ENCODE results near the gene RPTOR.

Gene RPTOR

DNA sequence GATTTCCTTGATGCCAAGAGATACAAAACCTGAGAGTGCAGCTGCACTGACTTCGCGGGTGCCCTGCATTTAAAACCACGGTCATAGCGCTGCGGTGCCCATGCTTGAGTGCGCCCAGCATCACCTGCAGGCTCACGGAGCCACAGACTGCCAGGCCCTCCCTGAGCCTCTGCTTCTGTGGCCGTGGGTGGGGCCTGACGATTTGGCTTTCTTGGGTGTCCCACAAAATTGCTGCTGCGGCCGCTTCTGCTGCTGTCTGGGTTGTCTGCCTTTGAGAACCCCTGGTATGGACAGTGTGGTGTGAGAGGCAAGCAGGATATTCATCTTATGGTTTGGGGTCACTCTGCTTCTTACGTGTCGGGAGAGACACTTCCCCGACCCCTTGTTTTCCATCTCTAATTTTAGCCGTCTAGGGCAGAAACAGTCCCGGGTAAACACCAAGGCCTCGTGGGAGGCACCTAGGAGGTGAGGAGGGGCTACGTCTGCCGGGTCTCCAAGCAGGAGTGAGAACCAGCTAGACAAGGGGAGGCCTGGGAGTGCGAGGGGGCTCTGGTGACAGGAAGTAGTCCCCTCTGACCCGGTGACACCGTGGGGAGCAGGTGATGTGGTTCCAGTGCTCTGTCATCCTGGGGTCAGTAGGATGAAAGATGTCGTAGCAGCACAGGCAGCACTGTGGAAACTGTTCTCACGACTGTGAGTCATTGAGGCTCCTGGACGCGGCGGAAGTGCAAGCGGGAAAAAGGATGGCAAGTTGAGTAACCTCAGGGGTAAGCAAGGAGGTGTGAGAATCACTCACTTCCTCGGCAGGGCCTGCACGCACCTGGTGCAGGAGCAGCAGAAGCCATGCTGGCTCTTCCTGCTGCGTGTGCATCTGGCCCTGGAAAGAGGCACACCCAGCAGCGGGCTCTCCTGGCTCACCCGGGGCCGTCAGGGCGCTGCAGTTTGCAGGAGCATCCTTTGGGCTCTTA lies 176.3 kb downstream of the RPTOR start:
- no peak for TF ChIP-seq CTCF (IDR thresholded peaks at IDR 0.05; ENCODE audit: control insufficient read depth, extremely low read depth, insufficient read depth)
- DNase-seq (ENCODE audit: low read depth), result no peak
- no peak overlapping the region for H3K4me3 ChIP-seq (ENCODE audit: low read depth, low read length)

DNA sequence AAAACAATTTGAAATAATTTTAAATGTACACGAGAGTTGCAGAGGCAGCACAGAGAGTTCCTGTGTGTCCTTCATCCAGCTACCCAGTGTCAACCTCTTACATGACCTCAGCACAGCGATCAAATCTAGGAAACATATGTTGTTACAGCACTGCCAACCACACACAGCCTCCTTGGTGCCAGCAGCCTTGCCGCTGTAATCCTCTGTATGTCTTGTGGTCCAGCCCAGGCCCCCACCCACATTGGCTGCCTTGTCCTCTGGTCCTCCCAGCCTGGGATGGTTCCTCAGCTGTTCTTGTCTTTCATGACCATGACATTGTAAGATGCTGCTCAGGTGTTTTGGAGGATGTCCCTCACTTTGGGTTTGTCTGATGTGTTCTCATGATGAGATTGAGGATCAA lies 178.0 kb downstream of the RPTOR start:
- H3K4me3 ChIP-seq (ENCODE audit: low read depth, low read length), result no peak overlapping the region
- no peak for TF ChIP-seq CTCF (IDR thresholded peaks at IDR 0.05; ENCODE audit: control insufficient read depth, extremely low read depth, insufficient read depth)
- no peak for DNase-seq (ENCODE audit: low read depth)

GRCh38 chr17:80724775-80725266 lies 180.2 kb downstream of the RPTOR start:
- no peak for DNase-seq (ENCODE audit: low read depth)
- no peak for TF ChIP-seq CTCF (IDR thresholded peaks at IDR 0.05; ENCODE audit: control insufficient read depth, extremely low read depth, insufficient read depth)
- H3K4me3 ChIP-seq (ENCODE audit: low read depth, low read length), result no peak overlapping the region

GRCh38 chr17:80725517-80725916 lies 180.9 kb downstream of the RPTOR start:
- no peak for TF ChIP-seq CTCF (IDR thresholded peaks at IDR 0.05; ENCODE audit: control insufficient read depth, extremely low read depth, insufficient read depth)
- DNase-seq (ENCODE audit: low read depth), result no peak
- no peak overlapping the region for H3K4me3 ChIP-seq (ENCODE audit: low read depth, low read length)

DNA sequence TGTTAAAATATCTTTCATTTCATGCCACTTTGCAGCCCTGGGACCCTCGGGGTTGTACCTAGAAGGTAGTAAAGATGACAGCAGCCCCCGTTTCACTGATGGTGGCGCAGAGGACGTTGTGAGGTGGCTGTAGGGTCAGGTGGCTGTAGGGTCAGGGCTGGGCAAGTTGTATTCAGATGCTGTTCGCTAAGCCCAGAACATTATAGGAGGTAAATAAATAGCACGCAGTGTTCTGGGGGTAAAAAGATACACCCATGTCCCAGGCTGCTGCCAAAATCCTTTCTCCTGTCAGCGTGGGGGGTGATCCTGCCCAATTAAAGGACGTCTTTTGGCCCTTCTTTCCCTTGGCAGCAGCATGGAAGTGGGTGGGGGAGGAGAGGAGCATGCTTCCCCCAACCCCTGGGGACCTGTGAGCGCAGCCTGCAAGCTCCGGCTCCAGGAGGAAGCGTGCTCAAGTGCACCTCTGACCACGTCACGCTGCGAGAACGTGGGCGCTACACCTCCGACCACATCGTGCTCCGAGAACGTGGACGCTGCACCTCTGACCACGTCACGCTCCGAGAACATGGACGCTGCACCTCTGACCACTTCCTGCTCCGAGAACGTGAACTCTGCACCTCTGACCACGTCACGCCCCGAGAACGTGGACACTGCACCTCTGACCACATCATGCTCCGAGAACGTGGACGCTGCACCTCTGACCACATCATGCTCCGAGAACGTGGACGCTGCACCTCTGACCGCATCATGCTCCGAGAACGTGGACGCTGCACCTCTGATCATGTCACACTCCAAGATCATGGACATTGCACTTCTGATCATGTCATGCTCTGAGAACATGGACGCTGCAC lies 182.1 kb downstream of the RPTOR start:
- DNase-seq (ENCODE audit: low read depth), result no peak
- no peak overlapping the region for H3K4me3 ChIP-seq (ENCODE audit: low read depth, low read length)
- TF ChIP-seq CTCF (IDR thresholded peaks at IDR 0.05; ENCODE audit: control insufficient read depth, extremely low read depth, insufficient read depth), result no peak

- no peak for DNase-seq (ENCODE audit: low read depth)
- H3K4me3 ChIP-seq (ENCODE audit: low read depth, low read length), result no peak overlapping the region
- TF ChIP-seq CTCF (IDR thresholded peaks at IDR 0.05; ENCODE audit: control insufficient read depth, extremely low read depth, insufficient read depth), result no peak
Measured at GRCh38 chr17:80727409-80727755, 182.7 kb downstream of the RPTOR start.

All from LNCaP clone FGC (cell line).